ENCODE data around the gene VPS39. TPM values are rescaled to one million over a fixed set of nuclear protein-coding genes. Genes with fewer than 3 reads are reported as not detected.

Gene VPS39
- total and polyA plus RNA-seq, 9 of the 15 experiments (the other 6 are each of a cell fraction or from before 2014, with no cell fraction given) = 3.2 to 37.3 (median 21.8) TPM

DNA sequence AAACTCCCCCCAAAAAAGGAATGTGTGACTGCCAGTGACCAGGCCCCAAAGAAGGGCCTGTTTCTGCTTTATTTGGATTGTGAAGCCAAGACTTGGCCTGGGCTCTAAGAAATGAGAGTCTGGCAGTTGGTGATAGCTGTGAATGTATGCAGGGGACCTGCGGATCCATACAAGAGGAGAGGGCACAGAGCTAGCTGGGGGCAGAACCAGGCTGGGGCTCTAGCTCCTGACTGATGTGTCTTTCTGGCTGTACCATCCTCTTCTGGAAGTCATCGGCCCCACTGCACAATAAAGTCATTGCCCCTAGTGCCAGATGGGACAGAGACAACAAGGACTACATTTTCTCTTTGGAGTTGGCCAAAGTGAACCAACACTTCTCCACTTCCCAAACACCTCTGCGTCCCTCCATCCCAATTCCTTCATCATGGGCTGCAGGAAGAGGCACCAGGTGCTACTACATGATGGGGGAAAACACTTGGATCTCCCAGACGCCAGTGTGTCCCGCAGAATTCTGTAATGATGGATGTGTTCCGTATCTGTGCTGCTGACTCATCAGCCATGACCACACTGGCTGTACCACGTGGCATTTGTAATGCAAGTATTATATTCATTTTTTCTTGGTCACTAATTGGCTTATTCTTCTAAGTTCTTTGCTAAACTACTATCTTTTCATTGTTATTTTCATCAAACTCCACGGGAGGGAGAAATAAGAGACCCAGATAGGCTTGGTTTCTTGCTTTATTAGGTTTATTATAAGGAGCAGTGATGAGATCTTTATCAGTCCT lies 49.9 kb downstream of the VPS39 start (continued):
- TF ChIP-seq CXXC5 (CRISPR knock-in tag; IDR thresholded peaks at IDR 0.05) = no peak
- no peak for TF ChIP-seq TEAD2 (tag; IDR thresholded peaks at IDR 0.05)
- TF ChIP-seq, protein P1, sequence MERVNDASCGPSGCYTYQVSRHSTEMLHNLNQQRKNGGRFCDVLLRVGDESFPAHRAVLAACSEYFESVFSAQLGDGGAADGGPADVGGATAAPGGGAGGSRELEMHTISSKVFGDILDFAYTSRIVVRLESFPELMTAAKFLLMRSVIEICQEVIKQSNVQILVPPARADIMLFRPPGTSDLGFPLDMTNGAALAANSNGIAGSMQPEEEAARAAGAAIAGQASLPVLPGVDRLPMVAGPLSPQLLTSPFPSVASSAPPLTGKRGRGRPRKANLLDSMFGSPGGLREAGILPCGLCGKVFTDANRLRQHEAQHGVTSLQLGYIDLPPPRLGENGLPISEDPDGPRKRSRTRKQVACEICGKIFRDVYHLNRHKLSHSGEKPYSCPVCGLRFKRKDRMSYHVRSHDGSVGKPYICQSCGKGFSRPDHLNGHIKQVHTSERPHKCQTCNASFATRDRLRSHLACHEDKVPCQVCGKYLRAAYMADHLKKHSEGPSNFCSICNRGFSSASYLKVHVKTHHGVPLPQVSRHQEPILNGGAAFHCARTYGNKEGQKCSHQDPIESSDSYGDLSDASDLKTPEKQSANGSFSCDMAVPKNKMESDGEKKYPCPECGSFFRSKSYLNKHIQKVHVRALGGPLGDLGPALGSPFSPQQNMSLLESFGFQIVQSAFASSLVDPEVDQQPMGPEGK (CRISPR knock-in tag; IDR thresholded peaks at IDR 0.05; ENCODE audit: borderline replicate concordance) = no peak
- no peak for TF ChIP-seq ZNF146 (CRISPR knock-in tag; IDR thresholded peaks at IDR 0.05; ENCODE audit: unreplicated experiment)
- no peak for TF ChIP-seq NR4A1 (CRISPR knock-in tag; IDR thresholded peaks at IDR 0.05)
- TF ChIP-seq NR4A1 (tag; IDR thresholded peaks at IDR 0.05) = no peak
- TF ChIP-seq BMI1 (IDR thresholded peaks at IDR 0.05; ENCODE audit: low read length) = no peak
- TF ChIP-seq ZNF778 (CRISPR knock-in tag; IDR thresholded peaks at IDR 0.05) = no peak
- TF ChIP-seq ZNF224 (CRISPR knock-in tag; IDR thresholded peaks at IDR 0.05) = no peak
- no peak for TF ChIP-seq ZBTB17 (CRISPR knock-in tag; IDR thresholded peaks at IDR 0.05)
- no peak for TF ChIP-seq GABPB2 (CRISPR knock-in tag; conservative IDR thresholded peaks at IDR 0.05)
- no peak for TF ChIP-seq ZBTB40 (IDR thresholded peaks at IDR 0.05)
- no peak for TF ChIP-seq ZBTB40 (CRISPR knock-in tag; IDR thresholded peaks at IDR 0.05)
- TF ChIP-seq ZBTB34 (CRISPR knock-in tag; IDR thresholded peaks at IDR 0.05) = no peak
- no peak for TF ChIP-seq KDM2B (CRISPR knock-in tag; IDR thresholded peaks at IDR 0.05)

All from K562 (cell line).